NB4 (cell line): ENCODE data around the gene ZNF579.

ENCODE experiments used
- CTCF ChIP-seq: IDR thresholded peaks from one replicate; pipeline ENCODE4 v1.5.1; 2012; ENCODE audit warnings: low read depth, low read length
- MYC ChIP-seq: IDR thresholded peaks from 2 replicates; pipeline ENCODE4 v1.6.1; 2011; ENCODE audit warnings: low read depth, low read length
- POLR2A ChIP-seq: IDR thresholded peaks from 2 replicates; pipeline ENCODE4 v1.6.1; 2011; ENCODE audit warnings: mild to moderate bottlenecking; ENCODE audit not compliant: insufficient read length; ENCODE audit errors: extremely low read depth

DNA sequence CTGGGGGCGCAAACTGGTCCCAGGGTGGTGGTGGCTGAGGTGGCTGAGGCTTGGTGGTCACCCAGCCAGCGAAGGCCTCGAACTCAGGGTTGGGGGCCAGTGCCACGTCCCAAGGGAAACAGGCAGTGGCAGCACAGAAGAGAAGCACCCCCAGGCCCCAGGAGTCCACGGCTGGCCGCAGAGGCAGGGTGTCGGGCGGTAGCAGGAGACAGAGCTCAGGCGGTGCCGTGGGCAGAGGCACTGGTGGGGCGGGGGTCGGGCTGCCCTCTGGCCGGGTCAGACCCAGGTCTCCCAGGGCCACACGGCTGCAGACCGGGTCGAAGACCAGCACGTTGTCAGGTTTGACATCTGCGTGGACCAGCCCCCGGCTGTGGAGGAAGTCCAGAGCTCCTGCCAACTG is 39.6 kb downstream of the ZNF579 start:
- TF ChIP-seq POLR2A (no peak), CTCF (no peak), MYC (no peak)
